Esophagus squamous epithelium (tissue), 5 donors: ENCODE results near the gene HMGCL. TPM values are rescaled to one million over a fixed set of nuclear protein-coding genes. Genes with fewer than 3 reads are reported as not detected.
A peak's percentile ranks its signal among the peaks of the same experiment; 100 is the strongest.
"Not testable (repeated sequence)": the region's sequence is repeated elsewhere in the genome, so short reads cannot be mapped to it uniquely, and the experiment has no call there.

Experiments
- DNase-seq: peaks from one replicate; lab custom pipeline; 2025; lab: John Stamatoyannopoulos, UW
- H3K27ac ChIP-seq, 4 donors: fragments of 200-600 bp; sonication (generic); one replicate each; pipeline ENCODE4 v1.5.1; 2016 to 2019; ENCODE audit warnings: mild to moderate bottlenecking in 1 of 4
- H3K27me3 ChIP-seq, 4 donors: fragments of 200-600 bp; sonication (generic); 1 replicate in 3 of 4; 2 replicates in 1 of 4; pipeline versions ENCODE4 v1.5.1 to v1.6.0; 2017 to 2021; ENCODE audit warnings: antibody characterized with exemption in 1 of 4
- H3K36me3 ChIP-seq, 3 donors: fragments of 200-600 bp; sonication (generic); one replicate each; pipeline ENCODE4 v1.5.1; 2016 to 2019
- H3K4me1 ChIP-seq, 3 donors: fragments of 200-600 bp; sonication (generic); one replicate each; pipeline ENCODE4 v1.5.1; 2017 to 2019
- H3K4me3 ChIP-seq, 4 donors: fragments of 200-600 bp; sonication (generic); 1 replicate in 3 of 4; 2 replicates in 1 of 4; pipeline ENCODE4 v1.5.1; 2016 to 2019; ENCODE audit warnings: mild to moderate bottlenecking in 2 of 4, moderate library complexity in 1 of 4
- H3K9me3 ChIP-seq, 3 donors: fragments of 200-600 bp; sonication (generic); one replicate each; pipeline ENCODE4 v1.5.1; 2016 to 2019
- CTCF ChIP-seq, 6 experiments: fragments of 450-650 bp in 4 of 6; fragments of 200-600 bp in 2 of 6; sonication (generic) in 2 of 6; IDR thresholded peaks; one replicate each; pipeline ENCODE4 v1.5.1; 2016 to 2019; ENCODE audit warnings: antibody characterized with exemption in 6 of 6, mild to moderate bottlenecking in 4 of 6, moderate library complexity in 4 of 6
- POLR2A ChIP-seq, 4 donors: fragments of 450-650 bp; IDR thresholded peaks; one replicate each; pipeline ENCODE4 v1.6.1; 2017; ENCODE audit warnings: antibody characterized with exemption in 4 of 4, mild to moderate bottlenecking in 4 of 4, moderate library complexity in 3 of 4
- WGBS, 2 donors: methylation state at CpG; one replicate each; pipeline ENCODE4 v1.1.5; 2018; 5-methylcytosine and 5-hydroxymethylcytosine counted together
- intact Hi-C: fragments of 100-400 bp; cut with DNase I; formaldehyde crosslinking; loops from one replicate; pipeline ENCODE4 v1.15.0; 2022
- total RNA-seq, 4 donors: library from RNA; depleted of rRNA; stranded (reverse); fragments of >200 nt; gene quantifications; one replicate each; pipeline ENCODE4 v1.1.0, GENCODE V29; 2016
- donor health status: DM: yes; HTN: yes; CAD: no.

HMGCL gene
- total RNA-seq, 4 donors from 2014 or later: 14.3 to 38.9 (median 26.6) TPM

GRCh38 chr1:23806280-23806679 is 18.9 kb downstream of the HMGCL start:
- no peak for DNase-seq
- peaks cover 6 to 26% (median 8%) of the 10 kb centered on the region in 3 donors for H3K4me1 ChIP-seq
- H3K36me3 ChIP-seq: peaks cover 0 to 34% (median 0%) of the 10 kb centered on the region in 3 donors
- no peak overlapping the region for H3K4me3 ChIP-seq
- TF ChIP-seq POLR2A (IDR thresholded peaks at IDR 0.05) (no peak), CTCF (IDR thresholded peaks at IDR 0.05) (no peak)
- H3K27me3 ChIP-seq: no peaks in the 10 kb centered on the region
- H3K27ac ChIP-seq: no peak overlapping the region
- intact Hi-C loops: loop anchor here (10.0 kb wide), 1 partner anchor 59 kb away; the partner anchor contains the start of gene FUCA1
- no peaks in the 10 kb centered on the region for H3K9me3 ChIP-seq
- WGBS, 2 donors: 76 to 85% methylated on average over 6 of the region's 6 CpGs

- H3K4me1 ChIP-seq: peaks cover 7 to 21% (median 13%) of the 10 kb centered on the region in 3 donors
- 80 to 96% methylated on average over 2 of the region's 2 CpGs for WGBS, 2 donors
- H3K9me3 ChIP-seq: no peaks in the 10 kb centered on the region
- no peak for DNase-seq
- H3K27ac ChIP-seq: no peak overlapping the region
- no peak overlapping the region for H3K4me3 ChIP-seq
- no peak for TF ChIP-seq CTCF (IDR thresholded peaks at IDR 0.05)
- TF ChIP-seq POLR2A (IDR thresholded peaks at IDR 0.05): no peak
- H3K36me3 ChIP-seq: peaks cover 0 to 34% (median 0%) of the 10 kb centered on the region in 3 donors
- intact Hi-C loops: loop anchor here (10.0 kb wide), 1 partner anchor 60 kb away; the partner anchor contains the start of gene FUCA1
- no peaks in the 10 kb centered on the region for H3K27me3 ChIP-seq
Observed at GRCh38 chr1:23805025-23805424, 20.2 kb downstream of the HMGCL start.

- H3K36me3 ChIP-seq: peaks cover 0 to 34% (median 0%) of the 10 kb centered on the region in 3 donors
- H3K4me3 ChIP-seq: no peak overlapping the region
- TF ChIP-seq POLR2A (IDR thresholded peaks at IDR 0.05): no peak
- no peak for TF ChIP-seq CTCF (IDR thresholded peaks at IDR 0.05)
- 82 to 88% methylated on average over 3 to 6 of the region's 7 CpGs for WGBS, 2 donors
- intact Hi-C loops: loop anchor here (10.0 kb wide), 1 partner anchor 60 kb away; the partner anchor contains the start of gene FUCA1
- H3K27ac ChIP-seq: peak overlapping the region in 1 of 4 donors; percentile 14
- H3K9me3 ChIP-seq: no peaks in the 10 kb centered on the region
- DNase-seq: no peak
- peaks cover 13 to 22% (median 13%) of the 10 kb centered on the region in 3 donors for H3K4me1 ChIP-seq
- H3K27me3 ChIP-seq: no peaks in the 10 kb centered on the region
Observed at GRCh38 chr1:23804183-23804835, 20.9 kb downstream of the HMGCL start.

DNA sequence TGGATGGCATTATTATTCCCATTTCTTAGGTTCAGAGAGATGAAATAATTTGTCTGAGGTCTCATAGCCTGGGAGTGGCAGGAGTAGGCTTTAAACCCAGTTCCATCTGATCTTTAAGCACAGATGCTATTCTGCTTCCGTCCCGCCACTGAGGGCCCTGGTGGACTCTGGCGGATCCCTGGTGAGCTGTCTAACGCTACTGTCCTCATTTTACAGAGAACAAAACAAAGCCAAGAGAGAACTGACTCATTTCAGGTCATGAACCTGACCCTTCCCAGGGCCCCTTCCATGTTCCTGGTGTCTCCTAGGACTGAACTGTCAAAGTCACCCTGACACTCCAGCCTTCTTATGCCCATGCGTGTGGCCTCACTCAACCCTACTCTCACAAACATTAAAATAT is 21.6 kb downstream of the HMGCL start:
- DNase-seq: no peak
- no peaks in the 10 kb centered on the region for H3K9me3 ChIP-seq
- peaks cover 0 to 36% (median 0%) of the 10 kb centered on the region in 3 donors for H3K36me3 ChIP-seq
- 88 to 95% methylated on average over 5 of the region's 5 CpGs for WGBS, 2 donors
- H3K4me3 ChIP-seq: no peak overlapping the region
- no peaks in the 10 kb centered on the region for H3K27me3 ChIP-seq
- TF ChIP-seq CTCF (IDR thresholded peaks at IDR 0.05): no peak
- no peak for TF ChIP-seq POLR2A (IDR thresholded peaks at IDR 0.05)
- H3K27ac ChIP-seq: no peak overlapping the region
- intact Hi-C loops: loop anchor here (10.0 kb wide), 1 partner anchor 61 kb away; the partner anchor contains the start of gene FUCA1
- peaks cover 18 to 28% (median 19%) of the 10 kb centered on the region in 3 donors for H3K4me1 ChIP-seq

GRCh38 chr1:23802809-23803342 is 22.4 kb downstream of the HMGCL start:
- H3K9me3 ChIP-seq, H3K4me3 ChIP-seq, H3K27me3 ChIP-seq, H3K27ac ChIP-seq, DNase-seq: not testable (repeated sequence)
- 89 to 93% methylated on average over 7 of the region's 7 CpGs for WGBS, 2 donors
- H3K36me3 ChIP-seq: peaks cover 0 to 41% (median 1%) of the 10 kb centered on the region in 3 donors
- intact Hi-C loops: loop anchor here (10.0 kb wide), 1 partner anchor 62 kb away; the partner anchor contains the start of gene FUCA1
- H3K4me1 ChIP-seq: peaks cover 20 to 36% (median 24%) of the 10 kb centered on the region in 3 donors
